ENCODE data around the gene NUP210L.

DNA sequence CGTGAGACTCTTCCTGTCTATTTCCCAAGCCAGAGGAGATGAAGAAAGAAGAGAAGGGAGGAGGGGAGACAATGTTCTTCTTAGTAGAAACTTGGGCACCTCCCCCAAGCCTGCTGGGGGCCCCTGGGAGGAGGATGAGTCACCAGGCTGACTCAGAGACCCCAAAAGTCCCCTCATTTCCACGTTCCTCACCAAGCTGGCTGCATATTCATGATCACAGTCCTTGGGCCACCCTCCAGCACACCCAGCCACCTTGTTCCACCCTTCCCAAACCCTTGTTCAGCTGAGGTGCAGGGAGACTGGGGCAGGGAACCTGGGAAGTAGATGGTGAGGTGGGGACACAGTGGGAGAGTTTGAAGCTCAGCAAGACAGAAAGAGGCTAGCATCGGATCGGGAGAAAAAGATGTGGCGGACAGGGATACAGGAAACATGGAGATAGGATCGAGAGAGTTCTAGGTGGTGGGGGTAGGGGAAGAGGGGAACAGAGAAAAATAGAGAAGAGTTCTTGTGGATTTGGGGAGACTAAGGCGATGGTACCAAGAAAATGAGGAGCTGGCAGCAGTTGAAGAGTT lies 169.4 kb downstream of the NUP210L start:
- TF ChIP-seq, protein P1, sequence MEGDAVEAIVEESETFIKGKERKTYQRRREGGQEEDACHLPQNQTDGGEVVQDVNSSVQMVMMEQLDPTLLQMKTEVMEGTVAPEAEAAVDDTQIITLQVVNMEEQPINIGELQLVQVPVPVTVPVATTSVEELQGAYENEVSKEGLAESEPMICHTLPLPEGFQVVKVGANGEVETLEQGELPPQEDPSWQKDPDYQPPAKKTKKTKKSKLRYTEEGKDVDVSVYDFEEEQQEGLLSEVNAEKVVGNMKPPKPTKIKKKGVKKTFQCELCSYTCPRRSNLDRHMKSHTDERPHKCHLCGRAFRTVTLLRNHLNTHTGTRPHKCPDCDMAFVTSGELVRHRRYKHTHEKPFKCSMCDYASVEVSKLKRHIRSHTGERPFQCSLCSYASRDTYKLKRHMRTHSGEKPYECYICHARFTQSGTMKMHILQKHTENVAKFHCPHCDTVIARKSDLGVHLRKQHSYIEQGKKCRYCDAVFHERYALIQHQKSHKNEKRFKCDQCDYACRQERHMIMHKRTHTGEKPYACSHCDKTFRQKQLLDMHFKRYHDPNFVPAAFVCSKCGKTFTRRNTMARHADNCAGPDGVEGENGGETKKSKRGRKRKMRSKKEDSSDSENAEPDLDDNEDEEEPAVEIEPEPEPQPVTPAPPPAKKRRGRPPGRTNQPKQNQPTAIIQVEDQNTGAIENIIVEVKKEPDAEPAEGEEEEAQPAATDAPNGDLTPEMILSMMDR (IDR thresholded peaks at IDR 0.05) = no peak
- no peak for TF ChIP-seq POLR2A (IDR thresholded peaks at IDR 0.05)

Data from heart left ventricle (tissue), 13 donors.